Loucy (cell line): ENCODE data around the gene CASP8.

Source experiments
- EZH2phosphoT487 ChIP-seq: fragments of 200-600 bp; IDR thresholded peaks from 2 replicates; pipeline ENCODE4 v1.6.1; 2018; ENCODE audit warnings: antibody characterized with exemption, mild to moderate bottlenecking, moderate library complexity, borderline replicate concordance
- TF ChIP-seq, protein P1 (sequence below): fragments of 200-600 bp; sonication (generic); conservative IDR thresholded peaks from 2 replicates; pipeline ENCODE4 v1.5.1; 2014; ENCODE audit warnings: mild to moderate bottlenecking, antibody characterized with exemption, low read length

DNA sequence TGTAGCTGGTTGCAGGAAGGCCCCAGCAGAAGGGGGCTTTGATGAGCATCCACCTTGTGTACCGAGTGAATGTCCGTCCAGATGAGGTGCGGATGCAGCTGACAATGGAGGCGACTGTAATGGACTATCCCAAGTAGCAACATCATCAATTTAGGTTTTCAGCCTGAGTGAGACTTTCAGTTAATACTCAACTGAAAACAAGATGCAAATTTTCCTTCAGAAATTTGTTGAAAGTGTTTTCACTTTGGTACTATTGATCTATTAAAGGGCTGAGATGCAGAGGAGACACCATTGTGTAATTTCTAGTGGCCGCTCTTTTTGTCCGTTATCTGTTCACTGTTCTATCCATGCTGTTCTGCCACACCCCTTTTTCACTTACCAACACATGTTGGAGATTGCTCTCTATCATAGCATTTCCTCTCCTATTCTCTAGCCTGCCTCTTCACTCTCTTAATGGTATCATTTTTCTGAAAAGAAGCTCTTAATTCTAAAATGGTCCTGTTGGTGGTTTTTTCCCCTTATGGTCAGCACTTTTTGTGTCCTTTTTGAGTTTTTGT is 12.0 kb upstream of the CASP8 start:
- TF ChIP-seq, protein P1, sequence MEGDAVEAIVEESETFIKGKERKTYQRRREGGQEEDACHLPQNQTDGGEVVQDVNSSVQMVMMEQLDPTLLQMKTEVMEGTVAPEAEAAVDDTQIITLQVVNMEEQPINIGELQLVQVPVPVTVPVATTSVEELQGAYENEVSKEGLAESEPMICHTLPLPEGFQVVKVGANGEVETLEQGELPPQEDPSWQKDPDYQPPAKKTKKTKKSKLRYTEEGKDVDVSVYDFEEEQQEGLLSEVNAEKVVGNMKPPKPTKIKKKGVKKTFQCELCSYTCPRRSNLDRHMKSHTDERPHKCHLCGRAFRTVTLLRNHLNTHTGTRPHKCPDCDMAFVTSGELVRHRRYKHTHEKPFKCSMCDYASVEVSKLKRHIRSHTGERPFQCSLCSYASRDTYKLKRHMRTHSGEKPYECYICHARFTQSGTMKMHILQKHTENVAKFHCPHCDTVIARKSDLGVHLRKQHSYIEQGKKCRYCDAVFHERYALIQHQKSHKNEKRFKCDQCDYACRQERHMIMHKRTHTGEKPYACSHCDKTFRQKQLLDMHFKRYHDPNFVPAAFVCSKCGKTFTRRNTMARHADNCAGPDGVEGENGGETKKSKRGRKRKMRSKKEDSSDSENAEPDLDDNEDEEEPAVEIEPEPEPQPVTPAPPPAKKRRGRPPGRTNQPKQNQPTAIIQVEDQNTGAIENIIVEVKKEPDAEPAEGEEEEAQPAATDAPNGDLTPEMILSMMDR, result no peak
- TF ChIP-seq EZH2phosphoT487, result no peak
